ENCODE measurements around the gene ADD3. TPM values are rescaled to one million over a fixed set of nuclear protein-coding genes. Genes with fewer than 3 reads are reported as not detected.

The ADD3 gene
- total RNA-seq, 6 experiments from 2014 or later, result 11.7 to 71.3 (median 16.2) TPM

- no peaks in the 10 kb centered on the region for H3K9me3 ChIP-seq
- H3K4me1 ChIP-seq, result peaks cover 0 to 37% (median 0%) of the 10 kb centered on the region in 4 donors
- TF ChIP-seq POLR2A (IDR thresholded peaks at IDR 0.05), result no peak
- no peak for TF ChIP-seq CTCF (IDR thresholded peaks at IDR 0.05)
- no peak for DNase-seq
- no peak for ATAC-seq
- no peak overlapping the region for H3K27ac ChIP-seq
- H3K27me3 ChIP-seq, result peaks cover 0 to 2% of the 10 kb centered on the region in 2 donors
- intact Hi-C loops (cut with DNase I), result no loop called here
- H3K36me3 ChIP-seq, result no peaks in the 10 kb centered on the region
- H3K4me3 ChIP-seq, result no peak overlapping the region
- WGBS (ENCODE audit: insufficient coverage, low coverage, low lambda C conversion rate, missing lambda C conversion rate), result 32% methylated on average over 3 of the region's 3 CpGs
These were observed 36.1 kb upstream of the ADD3 start for GRCh38 chr10:109971634-109972033.

- H3K27ac ChIP-seq, result no peak overlapping the region
- DNase-seq (no peak), ATAC-seq (peak in 2 of 4 donors; percentile 39 to 52)
- TF ChIP-seq POLR2A (IDR thresholded peaks at IDR 0.05) (no peak), CTCF (IDR thresholded peaks at IDR 0.05) (no peak)
- H3K4me3 ChIP-seq, result no peak overlapping the region
- H3K9me3 ChIP-seq, result no peaks in the 10 kb centered on the region
- peaks cover 0 to 36% (median 0%) of the 10 kb centered on the region in 4 donors for H3K4me1 ChIP-seq
- intact Hi-C loops (cut with DNase I), result no loop called here
- peaks cover 0 to 2% of the 10 kb centered on the region in 2 donors for H3K27me3 ChIP-seq
- 66% methylated on average over 2 of the region's 2 CpGs for WGBS (ENCODE audit: insufficient coverage, low coverage, low lambda C conversion rate, missing lambda C conversion rate)
- H3K36me3 ChIP-seq, result no peaks in the 10 kb centered on the region
These were observed 35.3 kb upstream of the ADD3 start for GRCh38 chr10:109972372-109973001.

- H3K36me3 ChIP-seq, result no peaks in the 10 kb centered on the region
- DNase-seq (no peak), ATAC-seq (no peak)
- WGBS (ENCODE audit: insufficient coverage, low coverage, low lambda C conversion rate, missing lambda C conversion rate), result 59% methylated on average over 3 of the region's 3 CpGs
- peaks cover 0 to 2% of the 10 kb centered on the region in 2 donors for H3K27me3 ChIP-seq
- no peak overlapping the region for H3K4me3 ChIP-seq
- no peaks in the 10 kb centered on the region for H3K9me3 ChIP-seq
- intact Hi-C loops (cut with DNase I), result no loop called here
- no peak overlapping the region for H3K27ac ChIP-seq
- TF ChIP-seq POLR2A (IDR thresholded peaks at IDR 0.05) (no peak), CTCF (IDR thresholded peaks at IDR 0.05) (no peak)
- peaks cover 0 to 30% (median 0%) of the 10 kb centered on the region in 4 donors for H3K4me1 ChIP-seq
These were observed 34.4 kb upstream of the ADD3 start for GRCh38 chr10:109973326-109973829.

GRCh38 chr10:109974504-109975191, 33.1 kb upstream of the ADD3 start:
- Histone ChIP-seq H3K9me3 (no peaks in the 10 kb centered on the region), H3K36me3 (no peaks in the 10 kb centered on the region), H3K27me3 (peaks cover 0 to 2% of the 10 kb centered on the region in 2 donors), H3K4me3 (no peak overlapping the region), H3K4me1 (peaks cover 0 to 30% (median 0%) of the 10 kb centered on the region in 4 donors), H3K27ac (no peak overlapping the region)
- intact Hi-C loops (cut with DNase I), result no loop called here
- peak; percentile 17 to 71 (median 56) for ATAC-seq
- 53% methylated on average over 9 of the region's 9 CpGs for WGBS (ENCODE audit: insufficient coverage, low coverage, low lambda C conversion rate, missing lambda C conversion rate)
- DNase-seq, result no peak
- no peak for TF ChIP-seq CTCF (IDR thresholded peaks at IDR 0.05)
- no peak for TF ChIP-seq POLR2A (IDR thresholded peaks at IDR 0.05)

All from right lobe of liver (tissue), 6 donors.